GM13977 (cell line): ENCODE data around the gene COX19.
"Not testable (repeated sequence)": the region's sequence is repeated elsewhere in the genome, so short reads cannot be mapped to it uniquely, and the experiment has no call there.

Source experiments
- DNase-seq: peaks from one replicate; pipeline ENCODE4 v3.0.0; 2012; ENCODE audit warnings: low spot score
- in situ Hi-C: fragments of 300-500 bp; cut with MboI; formaldehyde crosslinking; loops from one replicate; pipeline ENCODE4 v1.12.0; 2022; ENCODE audit warnings: low sequenced_read_pairs, low pct_unique_long_range_greater_than_20kb, mixed read lengths, inconsistent platforms; ENCODE audit not compliant: unreplicated experiment
- TF ChIP-seq, protein P1 (sequence below): IDR thresholded peaks from 2 replicates; pipeline ENCODE4 v1.5.1; 2012; ENCODE audit warnings: mild to moderate bottlenecking, control low read depth; ENCODE audit not compliant: insufficient read depth; ENCODE audit errors: extremely low read depth, missing control alignments

Gene COX19

DNA sequence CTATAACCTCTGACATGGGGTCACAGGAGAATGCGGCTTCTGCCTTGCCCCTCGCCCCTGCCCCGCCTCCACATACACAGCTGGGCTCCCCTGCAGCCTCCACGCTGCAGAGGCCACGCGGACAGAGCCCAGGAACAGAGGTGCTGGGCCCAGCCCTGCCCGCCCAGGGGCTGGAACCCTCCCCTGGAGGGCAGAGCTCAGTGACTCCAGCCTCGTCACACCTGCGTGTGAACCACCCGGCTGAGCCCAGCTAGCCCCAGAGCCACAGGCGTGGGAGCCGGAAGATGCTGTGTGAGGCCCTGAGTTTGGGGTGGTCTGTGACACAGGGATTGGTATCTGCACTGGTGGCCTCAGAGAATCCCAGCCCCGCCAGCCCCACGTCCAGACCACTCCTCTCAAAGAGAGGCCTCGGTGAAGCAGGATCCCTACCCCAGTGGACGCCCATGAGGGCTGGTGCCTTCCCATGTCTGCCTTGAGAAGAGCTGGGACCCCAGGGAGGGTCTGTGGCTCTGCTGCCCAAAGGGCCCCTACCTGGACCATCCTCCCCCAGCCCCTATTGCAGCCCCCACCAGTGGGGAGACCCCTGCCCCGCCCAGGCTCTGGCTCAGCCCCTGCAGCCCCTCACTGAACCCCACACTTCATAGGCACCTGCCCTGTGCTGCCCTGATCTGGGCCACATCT lies 12.8 kb downstream of the COX19 start:
- TF ChIP-seq, protein P1, sequence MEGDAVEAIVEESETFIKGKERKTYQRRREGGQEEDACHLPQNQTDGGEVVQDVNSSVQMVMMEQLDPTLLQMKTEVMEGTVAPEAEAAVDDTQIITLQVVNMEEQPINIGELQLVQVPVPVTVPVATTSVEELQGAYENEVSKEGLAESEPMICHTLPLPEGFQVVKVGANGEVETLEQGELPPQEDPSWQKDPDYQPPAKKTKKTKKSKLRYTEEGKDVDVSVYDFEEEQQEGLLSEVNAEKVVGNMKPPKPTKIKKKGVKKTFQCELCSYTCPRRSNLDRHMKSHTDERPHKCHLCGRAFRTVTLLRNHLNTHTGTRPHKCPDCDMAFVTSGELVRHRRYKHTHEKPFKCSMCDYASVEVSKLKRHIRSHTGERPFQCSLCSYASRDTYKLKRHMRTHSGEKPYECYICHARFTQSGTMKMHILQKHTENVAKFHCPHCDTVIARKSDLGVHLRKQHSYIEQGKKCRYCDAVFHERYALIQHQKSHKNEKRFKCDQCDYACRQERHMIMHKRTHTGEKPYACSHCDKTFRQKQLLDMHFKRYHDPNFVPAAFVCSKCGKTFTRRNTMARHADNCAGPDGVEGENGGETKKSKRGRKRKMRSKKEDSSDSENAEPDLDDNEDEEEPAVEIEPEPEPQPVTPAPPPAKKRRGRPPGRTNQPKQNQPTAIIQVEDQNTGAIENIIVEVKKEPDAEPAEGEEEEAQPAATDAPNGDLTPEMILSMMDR: no peak
- in situ Hi-C loops: no loop called here
- DNase-seq: no peak

GRCh38 chr7:961546-962400 lies 13.6 kb downstream of the COX19 start:
- TF ChIP-seq, protein P1: no peak
- in situ Hi-C loops: no loop called here
- no peak for DNase-seq

GRCh38 chr7:960972-961371 lies 14.4 kb downstream of the COX19 start:
- in situ Hi-C loops, DNase-seq: not testable (repeated sequence)

DNA sequence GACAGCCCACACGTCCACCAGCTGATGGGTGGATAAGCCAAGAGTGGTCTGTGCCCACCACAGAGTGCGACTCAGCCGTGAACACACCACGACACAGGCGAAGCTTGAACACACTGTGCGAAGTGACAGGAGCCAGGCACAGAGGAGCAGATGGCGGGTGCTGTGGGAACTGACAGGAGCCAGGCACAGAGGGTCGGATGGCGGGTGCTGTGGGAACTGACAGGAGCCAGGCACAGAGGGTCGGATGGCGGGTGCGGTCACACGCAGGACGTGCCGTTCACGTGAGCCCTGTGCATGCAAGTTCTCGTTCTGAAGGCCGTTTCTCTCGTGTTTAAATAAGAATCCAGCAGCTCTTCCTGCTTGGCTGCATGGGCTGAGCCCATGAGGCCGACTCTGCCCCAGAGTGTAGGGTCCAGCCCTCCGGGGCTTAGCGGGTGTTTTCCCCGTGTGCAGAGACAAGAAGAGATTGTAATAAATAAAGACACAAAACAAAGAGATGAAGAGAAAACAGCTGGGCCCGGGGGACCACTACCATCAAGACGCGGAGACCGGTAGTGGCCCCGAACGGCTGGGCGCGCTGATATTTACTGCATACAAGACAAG lies 15.0 kb downstream of the COX19 start:
- in situ Hi-C loops: no loop called here
- TF ChIP-seq, protein P1: no peak

DNA sequence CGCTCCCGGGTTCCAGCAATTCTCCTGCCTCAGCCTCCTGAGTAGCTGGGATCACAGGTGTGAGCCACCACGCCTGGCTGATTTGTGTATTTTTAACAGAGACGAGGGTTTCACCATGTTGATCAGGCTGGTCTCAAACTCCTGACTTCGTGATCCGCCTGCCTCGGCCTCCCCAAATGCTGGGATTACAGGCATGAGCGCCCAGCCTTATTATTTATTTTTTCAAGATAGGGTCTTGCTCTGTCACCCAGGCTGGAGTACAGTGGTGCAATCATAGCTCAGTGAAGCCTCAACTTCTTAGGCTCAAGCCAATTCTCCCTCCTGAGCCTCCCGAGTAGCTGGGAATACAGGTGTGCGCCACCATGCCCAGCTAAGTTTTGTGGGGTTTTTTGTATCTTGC lies 15.6 kb downstream of the COX19 start:
- in situ Hi-C loops, DNase-seq: not testable (repeated sequence)

More for the DNA sequence above, 15.0 kb downstream of the COX19 start:
- no peak for DNase-seq

DNA sequence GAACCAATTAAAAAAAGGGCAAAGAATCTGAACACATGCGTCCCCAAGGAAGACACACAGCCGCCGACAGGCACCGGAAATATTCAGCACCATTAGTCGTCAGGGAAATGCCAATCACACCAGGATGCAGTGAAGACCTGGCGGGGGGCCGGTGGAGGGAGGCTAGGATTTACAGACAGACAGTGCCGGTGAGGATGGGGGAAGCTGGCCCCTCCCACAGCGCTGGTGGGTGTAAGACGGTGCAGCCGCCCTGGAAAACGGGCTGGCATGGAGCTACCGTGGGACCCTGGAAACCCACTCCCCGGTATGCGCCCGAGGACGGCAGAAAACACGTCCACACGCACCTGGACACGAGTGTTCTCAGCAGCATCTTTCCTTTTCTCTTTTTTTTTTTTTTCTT lies 16.1 kb downstream of the COX19 start:
- in situ Hi-C loops: no loop called here
- no peak for DNase-seq
- TF ChIP-seq, protein P1: no peak

DNA sequence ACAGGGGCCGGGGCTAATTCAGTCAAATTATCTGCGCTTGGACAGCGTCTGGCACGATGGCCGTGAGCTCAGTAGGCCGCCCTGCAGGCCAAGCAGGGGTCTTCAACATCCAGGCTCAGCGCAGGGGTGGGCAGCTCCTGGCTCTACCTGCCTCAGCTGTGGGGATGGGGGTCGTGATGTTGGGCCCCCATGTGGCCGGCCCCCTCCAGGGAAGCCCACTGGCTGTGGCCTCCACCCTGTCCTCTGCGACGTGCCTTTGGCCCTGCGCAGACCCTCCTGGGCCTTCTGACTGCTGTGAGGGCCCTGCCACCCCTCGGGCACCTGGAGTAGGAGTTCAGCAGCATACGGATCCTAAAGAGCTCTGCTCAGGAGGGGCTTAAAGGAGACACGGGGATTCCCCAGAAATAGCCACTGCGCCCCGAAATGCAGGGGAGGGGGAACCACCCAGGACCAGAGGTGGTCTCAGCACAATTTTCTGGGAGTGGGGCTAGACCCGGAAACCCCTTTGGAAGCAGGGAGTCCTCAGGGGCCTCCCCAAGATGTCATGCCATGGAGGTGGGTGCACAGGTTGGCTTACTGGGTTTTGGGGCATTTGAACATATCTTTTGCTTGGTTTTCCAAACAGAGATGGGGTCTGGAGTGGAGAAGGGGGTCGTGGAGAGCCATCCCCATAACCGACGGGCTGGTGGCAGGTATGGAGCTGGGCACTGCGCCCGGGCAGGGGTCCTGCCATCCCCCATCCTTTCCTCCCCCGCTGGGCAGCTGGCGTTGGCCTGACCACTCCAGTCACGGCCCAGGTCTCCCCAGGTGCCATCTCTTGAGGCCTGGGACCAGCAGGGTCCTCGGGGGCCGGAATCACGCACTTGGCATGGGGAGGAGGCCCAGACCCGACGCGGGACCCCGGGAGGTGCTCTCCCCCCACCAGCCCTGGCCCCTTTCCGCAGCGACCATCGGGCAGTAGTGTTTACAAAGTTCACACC lies 16.8 kb downstream of the COX19 start:
- in situ Hi-C loops: no loop called here
- DNase-seq: no peak

More for the DNA sequence above, 16.8 kb downstream of the COX19 start:
- TF ChIP-seq, protein P1: no peak
